Hematopoietic multipotent progenitor cell treated with erythropoietin and hydrocortisone succinate and interleukin-3 and kit ligand, for 6 days (in vitro differentiated cells): ENCODE measurements around the gene B3GNT4.
A peak's percentile ranks its signal among the peaks of the same experiment; 100 is the strongest.
"Not testable (repeated sequence)": the region's sequence is repeated elsewhere in the genome, so short reads cannot be mapped to it uniquely, and the experiment has no call there.

Experiments
- DNase-seq: peaks from one replicate; pipeline ENCODE4 v3.0.0-alpha.2; 2015

The B3GNT4 gene

GRCh38 chr12:122225683-122226365 lies 22.3 kb downstream of the B3GNT4 start, which contains the start of gene DIABLO:
TSS of gene DIABLO (minus strand) at chr12:122226052. CDS start at chr12:122226014, 38 bp downstream.
- DNase-seq = peak; percentile 100

GRCh38 chr12:122226366-122227125 lies 23.0 kb downstream of the B3GNT4 start:
- no peak for DNase-seq

GRCh38 chr12:122227341-122227740 lies 23.8 kb downstream of the B3GNT4 start:
- DNase-seq = no peak

- no peak for DNase-seq
These were observed 24.6 kb downstream of the B3GNT4 start for GRCh38 chr12:122228092-122228491.

- DNase-seq = no peak
These were observed 27.3 kb downstream of the B3GNT4 start for GRCh38 chr12:122230798-122231197.

- no peak for DNase-seq
These were observed 29.2 kb downstream of the B3GNT4 start for GRCh38 chr12:122232691-122233090.

- no peak for DNase-seq
These were observed 32.2 kb downstream of the B3GNT4 start for GRCh38 chr12:122235741-122236140.

GRCh38 chr12:122238861-122239260 lies 35.4 kb downstream of the B3GNT4 start:
- DNase-seq = no peak

GRCh38 chr12:122243965-122244364 lies 40.5 kb downstream of the B3GNT4 start:
- no peak for DNase-seq

GRCh38 chr12:122244565-122245371 lies 41.3 kb downstream of the B3GNT4 start:
- no peak for DNase-seq

- DNase-seq = no peak
These were observed 42.0 kb downstream of the B3GNT4 start for GRCh38 chr12:122245553-122245952.

GRCh38 chr12:122250047-122250446 lies 46.5 kb downstream of the B3GNT4 start:
- DNase-seq = no peak

- no peak for DNase-seq
These were observed 47.0 kb downstream of the B3GNT4 start for GRCh38 chr12:122250536-122250935.

- DNase-seq = not testable (repeated sequence)
These were observed 55.0 kb downstream of the B3GNT4 start for GRCh38 chr12:122258462-122258861.
